ENCODE results near the gene TUB.

Gene TUB

GRCh38 chr11:8092587-8093424 is 11.8 kb downstream of the TUB start:
- peak; percentile 22 for DNase-seq (ENCODE audit: low spot score)

GRCh38 chr11:8093931-8094575 is 13.0 kb downstream of the TUB start:
- no peak for DNase-seq (ENCODE audit: low spot score)

GRCh38 chr11:8094656-8095055 is 13.6 kb downstream of the TUB start:
- no peak for DNase-seq (ENCODE audit: low spot score)

- no peak for DNase-seq (ENCODE audit: low spot score)
Measured at GRCh38 chr11:8095371-8095770, 14.4 kb downstream of the TUB start.

GRCh38 chr11:8095806-8096522 is 15.0 kb downstream of the TUB start:
- DNase-seq (ENCODE audit: low spot score): no peak

GRCh38 chr11:8096575-8096974 is 15.6 kb downstream of the TUB start:
- no peak for DNase-seq (ENCODE audit: low spot score)

- DNase-seq (ENCODE audit: low spot score): no peak
Measured at GRCh38 chr11:8097062-8097461, 16.1 kb downstream of the TUB start.

- DNase-seq (ENCODE audit: low spot score): no peak
Measured at GRCh38 chr11:8097468-8097867, 16.5 kb downstream of the TUB start.

- DNase-seq (ENCODE audit: low spot score): no peak
Measured at GRCh38 chr11:8097926-8098325, 16.9 kb downstream of the TUB start.

- DNase-seq (ENCODE audit: low spot score): no peak
Measured at GRCh38 chr11:8098361-8098760, 17.4 kb downstream of the TUB start.

GRCh38 chr11:8098879-8099278 is 17.9 kb downstream of the TUB start:
- DNase-seq (ENCODE audit: low spot score): no peak

GRCh38 chr11:8099291-8099899 is 18.4 kb downstream of the TUB start:
- DNase-seq (ENCODE audit: low spot score): peak; percentile 69

GRCh38 chr11:8100158-8100557 is 19.1 kb downstream of the TUB start:
- DNase-seq (ENCODE audit: low spot score): no peak

GRCh38 chr11:8100605-8101004 is 19.6 kb downstream of the TUB start:
- DNase-seq (ENCODE audit: low spot score): no peak

GRCh38 chr11:8101421-8101820 is 20.4 kb downstream of the TUB start:
- no peak for DNase-seq (ENCODE audit: low spot score)

- DNase-seq (ENCODE audit: low spot score): no peak
Measured at GRCh38 chr11:8102296-8102915, 21.4 kb downstream of the TUB start.

- no peak for DNase-seq (ENCODE audit: low spot score)
Measured at GRCh38 chr11:8102965-8103364, 22.0 kb downstream of the TUB start.

GRCh38 chr11:8103909-8104308 is 22.9 kb downstream of the TUB start:
- no peak for DNase-seq (ENCODE audit: low spot score)

- no peak for DNase-seq (ENCODE audit: low spot score)
Measured at GRCh38 chr11:8105133-8105532, 24.1 kb downstream of the TUB start.

- DNase-seq (ENCODE audit: low spot score): no peak
Measured at GRCh38 chr11:8105666-8106065, 24.7 kb downstream of the TUB start.

GRCh38 chr11:8106679-8107078 is 25.7 kb downstream of the TUB start:
- no peak for DNase-seq (ENCODE audit: low spot score)

- DNase-seq (ENCODE audit: low spot score): no peak
Measured at GRCh38 chr11:8107642-8108041, 26.6 kb downstream of the TUB start.

Data from CD4-positive, alpha-beta T cell treated with Interleukin-2 at 100 ng/mL for 4 hours (primary cell).